Activated CD8-positive, alpha-beta memory T cell treated with anti-CD3 and anti-CD28 coated beads for 1 hour (primary cell): ENCODE results near the gene ARMC6.
"Not testable (repeated sequence)": the region's sequence is repeated elsewhere in the genome, so short reads cannot be mapped to it uniquely, and the experiment has no call there.

Experiments used
- DNase-seq, 2 donors: peaks; one replicate each; pipeline ENCODE4 v3.0.0-alpha.2; 2020; ENCODE audit warnings: low read depth in 1 of 2; ENCODE audit errors: extremely low read depth in 1 of 2

The ARMC6 gene

DNA sequence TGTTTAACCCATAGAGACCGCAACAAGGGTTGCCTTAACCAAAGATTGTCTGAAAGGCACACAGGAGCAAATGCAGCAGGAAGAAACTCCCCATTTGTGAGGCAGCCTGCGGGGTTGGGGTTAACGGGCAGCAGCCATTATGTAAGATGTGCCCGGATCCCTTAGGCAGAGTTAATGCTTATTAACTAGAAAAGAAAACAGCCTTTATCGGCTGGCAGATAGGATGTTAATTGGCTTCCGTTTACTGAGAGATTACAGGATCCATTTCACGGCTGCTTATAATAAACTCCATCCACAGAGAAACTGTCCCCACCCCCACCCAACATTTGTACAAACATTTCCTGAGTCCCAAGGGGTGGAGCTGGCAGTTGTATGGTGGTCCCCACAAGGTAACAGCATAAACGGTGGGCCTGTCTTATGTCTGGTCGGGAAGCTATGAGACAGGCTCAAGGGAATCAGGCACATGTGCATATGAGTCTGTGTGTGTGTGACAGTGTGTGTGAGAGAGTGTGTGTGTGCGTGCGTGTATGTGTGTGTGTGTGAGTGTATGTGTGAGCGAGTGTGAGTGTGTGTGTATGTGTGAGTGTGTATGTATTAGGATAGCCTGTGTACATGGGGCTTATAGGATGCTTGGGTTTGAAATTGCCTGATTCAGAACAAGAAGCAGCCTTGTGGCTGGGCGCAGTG is 40.9 kb downstream of the ARMC6 start:
- no peak for DNase-seq

- DNase-seq, result no peak
Observed at GRCh38 chr19:19075126-19075525, 41.7 kb downstream of the ARMC6 start.

GRCh38 chr19:19076476-19076875 is 43.1 kb downstream of the ARMC6 start:
- no peak for DNase-seq

- no peak for DNase-seq
Observed at GRCh38 chr19:19077103-19077502, 43.7 kb downstream of the ARMC6 start.

DNA sequence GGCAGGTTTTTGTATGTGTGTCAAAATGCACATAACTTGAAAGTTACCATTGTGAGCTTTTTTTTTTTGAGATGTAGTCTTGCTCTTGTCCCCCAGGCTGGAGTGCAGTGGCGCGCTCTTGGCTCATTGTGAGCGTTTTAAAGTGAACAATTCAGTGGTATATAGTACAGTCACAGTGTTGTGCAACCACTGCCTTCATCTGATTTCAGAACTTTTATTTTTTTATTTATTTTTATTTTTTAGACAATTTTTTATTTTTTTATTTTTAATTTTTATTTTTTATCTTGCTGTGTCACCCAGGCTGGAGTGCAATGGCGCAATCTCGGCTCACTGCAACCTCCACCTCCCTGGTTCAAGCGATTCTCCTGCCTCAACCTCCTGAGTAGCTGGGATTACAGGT is 45.4 kb downstream of the ARMC6 start:
- no peak for DNase-seq

DNA sequence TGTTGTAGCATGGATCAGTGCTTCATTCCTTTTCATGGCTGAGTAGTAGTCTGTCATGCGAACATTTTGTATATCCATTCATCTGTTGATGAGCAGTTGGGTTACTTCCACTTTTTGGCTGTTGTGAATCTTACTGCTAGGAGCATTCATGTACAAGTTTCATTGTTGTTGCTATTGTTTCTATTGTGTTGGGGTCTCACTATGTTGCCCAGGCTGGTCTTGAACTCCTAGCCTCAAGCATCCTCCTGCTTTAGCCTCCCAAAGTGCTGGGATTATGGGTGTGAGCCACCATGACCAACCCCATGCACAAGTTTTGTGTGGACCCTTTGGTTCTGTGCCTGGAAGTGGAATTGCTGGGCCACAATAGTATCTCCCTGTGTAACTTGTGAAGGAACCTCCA is 46.2 kb downstream of the ARMC6 start:
- DNase-seq, result no peak

DNA sequence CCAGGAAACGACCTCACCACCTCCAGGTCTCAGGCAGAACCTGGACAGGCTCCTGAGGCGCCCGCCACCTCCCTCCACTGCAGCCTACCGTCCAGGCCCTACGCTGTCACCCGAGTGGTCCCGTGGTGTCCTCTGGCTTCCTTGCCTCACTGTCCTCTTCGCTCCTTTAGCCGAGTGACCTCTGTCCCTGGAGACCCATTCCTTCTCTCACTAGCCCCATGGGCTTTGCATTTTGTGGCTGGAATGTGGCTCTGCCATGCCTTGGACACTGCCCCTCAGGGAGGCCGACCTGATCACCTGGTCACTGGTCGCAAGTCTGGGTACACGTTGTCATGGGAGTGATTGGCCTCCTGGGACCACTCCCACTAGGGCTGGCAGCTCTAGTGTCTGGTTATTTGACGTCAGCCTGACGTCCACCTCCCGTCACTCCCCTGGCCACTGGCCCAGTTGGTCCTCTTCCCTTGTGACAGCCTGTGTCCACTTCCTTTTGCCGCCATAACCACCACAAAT is 48.3 kb downstream of the ARMC6 start:
- no peak for DNase-seq

DNA sequence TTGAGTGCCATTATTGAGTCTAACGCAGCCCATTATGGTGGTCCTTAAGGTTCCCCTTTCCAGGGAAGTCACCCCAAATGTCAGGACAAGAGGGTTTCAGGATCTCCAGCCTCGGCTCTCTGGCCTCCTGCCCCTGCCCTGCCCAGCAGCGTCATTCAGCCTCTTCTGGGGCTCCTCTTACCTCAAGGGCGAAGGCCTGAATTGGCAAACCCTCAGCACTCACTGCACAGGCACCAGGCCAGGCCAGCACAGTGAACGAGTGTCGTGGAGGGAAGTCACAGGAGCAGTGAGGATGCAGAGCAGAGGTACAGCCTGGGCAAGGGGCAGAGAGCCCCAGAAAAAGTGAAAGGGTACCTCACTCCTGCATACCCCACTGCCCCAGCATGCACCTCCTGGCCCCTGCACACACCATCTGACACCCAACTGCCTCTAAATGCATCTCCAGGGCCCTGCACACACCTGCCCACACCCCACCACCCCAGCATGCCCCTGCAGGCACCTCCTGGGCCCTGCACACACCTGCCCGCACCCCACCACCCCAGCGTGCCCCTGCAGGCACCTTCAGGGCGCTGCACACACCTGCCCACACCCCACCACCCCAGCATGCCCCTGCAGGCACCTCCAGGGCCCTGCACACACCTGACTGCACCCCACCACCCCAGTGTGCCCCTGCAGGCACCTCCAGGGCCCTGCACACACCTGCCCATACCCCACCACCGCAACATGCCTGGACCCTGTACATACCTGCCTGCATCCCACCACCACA is 50.2 kb downstream of the ARMC6 start:
- no peak for DNase-seq

- DNase-seq, result no peak
Observed at GRCh38 chr19:19087676-19088075, 54.3 kb downstream of the ARMC6 start.

GRCh38 chr19:19094513-19094912 is 61.1 kb downstream of the ARMC6 start:
- DNase-seq, result no peak

- DNase-seq, result no peak
Observed at GRCh38 chr19:19095691-19096090, 62.3 kb downstream of the ARMC6 start.

- DNase-seq, result no peak
Observed at GRCh38 chr19:19096641-19097627, 63.5 kb downstream of the ARMC6 start.

DNA sequence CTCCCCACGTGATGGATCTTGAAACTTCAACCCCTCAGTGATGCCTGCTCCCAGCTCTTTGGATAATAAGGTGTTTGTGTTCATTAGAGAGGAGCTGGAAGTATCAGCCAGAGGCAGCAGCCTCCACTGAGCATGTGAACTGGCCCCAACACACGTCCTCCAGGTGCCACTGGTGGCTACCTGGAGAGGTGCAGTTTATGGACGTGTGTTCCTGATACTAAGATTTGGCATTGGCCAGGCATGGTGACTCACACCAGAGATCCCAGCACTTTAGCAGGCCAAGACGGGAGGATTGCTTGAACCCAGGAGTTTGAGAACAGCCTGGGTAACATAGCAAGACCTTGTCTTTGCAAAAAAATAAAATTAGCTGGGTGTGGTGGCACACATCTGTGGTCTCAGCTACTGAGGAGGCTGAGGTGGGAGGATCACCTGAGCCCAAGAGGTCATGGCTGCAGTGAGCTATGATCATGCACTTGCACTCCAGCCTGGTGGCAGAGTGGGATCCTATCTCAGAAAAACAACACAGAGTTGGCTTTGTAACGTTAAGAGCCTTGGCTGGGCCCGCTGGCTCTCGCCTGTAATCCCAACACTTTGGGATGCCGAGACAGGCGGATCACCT is 64.8 kb downstream of the ARMC6 start:
- no peak for DNase-seq

DNA sequence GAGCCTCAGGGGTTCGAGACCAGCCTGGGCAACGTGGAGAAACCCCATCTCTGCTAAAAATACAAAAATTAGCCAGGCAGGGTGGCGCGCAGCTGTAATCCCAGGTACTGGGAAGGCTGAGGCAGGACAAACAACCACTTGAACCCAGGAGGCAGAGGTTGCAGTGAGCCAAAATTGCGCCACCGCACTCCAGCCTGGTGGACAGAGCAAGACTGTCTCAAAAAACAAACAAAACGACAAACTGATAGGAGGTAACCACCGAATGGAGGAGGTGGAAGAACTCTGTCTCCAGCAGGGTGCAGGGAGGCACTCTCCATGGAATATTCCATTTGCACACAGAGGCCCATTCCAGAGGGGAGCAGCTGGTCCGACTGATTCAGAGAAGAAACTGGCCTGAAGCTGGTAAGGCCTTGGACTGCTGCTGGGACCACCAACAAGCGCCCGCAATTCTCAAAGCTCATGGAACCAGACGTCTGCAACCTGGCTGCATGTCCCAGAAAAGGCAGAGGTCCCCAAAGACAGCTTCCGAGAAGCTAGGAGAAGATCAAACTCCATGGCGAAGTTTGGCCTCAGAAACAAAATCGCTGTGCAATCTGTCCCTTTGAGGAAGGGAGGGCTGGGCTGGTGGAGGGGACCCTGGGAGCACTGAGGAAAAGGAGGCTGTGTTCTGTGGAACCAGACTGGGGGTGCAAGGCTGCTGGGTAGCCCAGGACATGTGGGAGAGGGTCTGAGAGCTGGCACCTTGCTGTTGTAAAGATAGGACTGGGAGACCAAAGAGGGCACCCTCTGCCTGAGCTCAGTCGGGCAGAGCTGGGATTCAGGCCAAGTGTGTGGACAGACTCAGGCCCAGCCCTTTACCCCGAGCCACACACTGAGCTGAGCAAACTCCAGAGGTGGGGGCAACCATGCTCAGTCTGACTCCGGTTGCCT is 65.6 kb downstream of the ARMC6 start:
- no peak for DNase-seq

GRCh38 chr19:19101540-19101939 is 68.1 kb downstream of the ARMC6 start:
- no peak for DNase-seq

DNA sequence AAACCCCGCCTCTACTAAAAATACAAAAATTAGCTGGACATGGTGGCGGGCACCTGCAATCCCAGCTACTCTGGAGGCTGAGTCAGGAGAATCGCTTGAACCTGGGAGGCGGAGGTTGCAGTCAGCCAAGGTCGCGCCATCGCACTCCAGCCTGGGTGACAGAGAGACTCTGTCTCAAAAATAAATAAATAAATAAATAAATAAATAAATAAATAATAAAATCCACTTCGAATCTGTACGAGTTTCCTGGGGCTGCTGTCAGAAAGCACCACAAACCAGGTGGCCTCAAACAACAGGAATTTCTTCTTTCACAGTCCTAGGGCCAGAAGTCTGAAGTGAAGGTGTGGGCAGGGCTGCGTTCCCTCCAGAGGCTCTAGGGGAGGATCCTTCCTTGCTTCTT is 69.2 kb downstream of the ARMC6 start:
- DNase-seq, result not testable (repeated sequence)

GRCh38 chr19:19103167-19103566 is 69.8 kb downstream of the ARMC6 start:
- DNase-seq, result no peak

GRCh38 chr19:19105365-19106055 is 72.1 kb downstream of the ARMC6 start:
- DNase-seq, result no peak

DNA sequence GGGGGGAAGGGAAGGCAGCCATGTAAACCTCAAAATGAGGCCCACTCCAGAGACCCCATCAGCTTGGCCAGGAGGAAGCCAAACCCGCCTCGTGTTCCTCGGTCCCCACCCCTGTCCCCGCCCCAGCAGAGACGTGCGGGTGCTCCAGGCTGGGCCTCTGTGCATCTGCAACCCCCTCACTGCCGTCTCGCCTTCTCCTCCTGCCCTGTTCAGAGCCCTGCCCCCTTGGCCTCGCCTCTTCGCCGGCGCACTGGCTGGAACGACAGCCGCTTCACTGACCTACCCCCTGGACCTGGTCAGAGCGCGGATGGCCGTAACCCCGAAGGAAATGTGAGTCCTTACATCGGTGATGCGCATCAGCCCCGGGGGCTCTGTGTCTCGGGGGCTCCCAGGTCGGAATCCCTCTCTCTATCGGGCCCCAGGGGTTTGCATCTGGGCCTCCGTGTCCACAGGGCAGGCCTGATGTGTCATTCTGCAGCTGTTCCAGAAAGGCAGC is 72.7 kb downstream of the ARMC6 start:
- DNase-seq, result no peak
